Activated B cell treated with CpG ODN at 0.5 μM for 24 hours (primary cell): ENCODE measurements around the gene RPL21. TPM values are rescaled to one million over a fixed set of nuclear protein-coding genes. Genes with fewer than 3 reads are reported as not detected.

Experiments
- ATAC-seq: fragments of 200-7000 bp; cut with Tn5 transposase; one replicate; pipeline ENCODE4 v1.10.0; 2021; ENCODE audit warnings: low read depth, mild to moderate bottlenecking, moderate library complexity
- CTCF ChIA-PET: fragments of 350-600 bp; sonication (Branson Sonifier 250); formaldehyde crosslinking; loops from one replicate; lab custom pipeline; 2021; ENCODE audit warnings: antibody characterized with exemption; lab: Charles Lee
- POLR2A ChIA-PET: fragments of 350-600 bp; sonication (Branson Sonifier 250); formaldehyde crosslinking; loops from one replicate; lab custom pipeline; 2021; ENCODE audit warnings: antibody characterized with exemption; lab: Charles Lee
- DNase-seq: peaks from one replicate; pipeline ENCODE4 v3.0.0; 2022
- H3K27ac Mint-ChIP-seq: one replicate; pipeline ENCODE4 v1.8.0; 2020; ENCODE audit warnings: mixed read lengths
- H3K27me3 Mint-ChIP-seq: one replicate; pipeline ENCODE4 v1.8.0; 2021; ENCODE audit warnings: mixed read lengths
- H3K36me3 Mint-ChIP-seq: one replicate; pipeline ENCODE4 v1.8.0; 2021; ENCODE audit warnings: low read depth, mixed read lengths
- H3K4me1 Mint-ChIP-seq: one replicate; pipeline ENCODE4 v1.8.0; 2021; ENCODE audit warnings: mixed read lengths
- H3K4me3 Mint-ChIP-seq: one replicate; pipeline ENCODE4 v1.8.0; 2020; ENCODE audit warnings: mild to moderate bottlenecking, mixed read lengths
- H3K9me3 Mint-ChIP-seq: one replicate; pipeline ENCODE4 v1.8.0; 2020; ENCODE audit warnings: mixed read lengths
- CTCF ChIP-seq: fragments of 200-600 bp; IDR thresholded peaks from one replicate; pipeline ENCODE4 v1.8.0; 2022; ENCODE audit warnings: antibody characterized with exemption, mild to moderate bottlenecking
- intact Hi-C: fragments of 100-400 bp; cut with micrococcal nuclease; formaldehyde crosslinking; loops from one replicate; pipeline ENCODE4 v1.15.1; 2024
- total RNA-seq: library from RNA; stranded (reverse); gene quantifications from 2 replicates; pipeline ENCODE4 v1.2.3, GENCODE V29; 2022

RPL21 gene
- total RNA-seq, 1 donor from 2014 or later = 1,996 TPM

GRCh38 chr13:27226991-27227390, 24.4 kb upstream of the RPL21 start:
- Mint-ChIP-seq H3K4me1 (peaks cover 67% of the 10 kb centered on the region), H3K4me3 (peak overlapping the region; percentile 36), H3K27ac (peak overlapping the region; percentile 32), H3K9me3 (peaks cover 12% of the 10 kb centered on the region), H3K36me3 (peaks cover 2% of the 10 kb centered on the region), H3K27me3 (no peaks in the 10 kb centered on the region)
- POLR2A ChIA-PET = interaction anchor here (0.7 to 1.2 kb wide), 3 partner anchors 12 to 97 kb away, joined by 5 to 8 read pairs (median 6); partner anchors contain the start of gene RPL21
- CTCF ChIA-PET = interaction anchor here (0.9 kb wide), 1 partner anchor 242 kb away, joined by 3 read pairs; no protein-coding TSS in a partner anchor
- TF ChIP-seq CTCF = no peak
- no peak for DNase-seq
- intact Hi-C loops = loop anchor here (5.0 to 10.0 kb wide), 2 partner anchors 35 to 52 kb away; partner anchors contain the start of gene USP12
- ATAC-seq = peak; percentile 35

GRCh38 chr13:27228131-27228530, 23.2 kb upstream of the RPL21 start:
- ATAC-seq = no peak
- Mint-ChIP-seq H3K27ac (peak overlapping the region; percentile 70), H3K27me3 (no peaks in the 10 kb centered on the region), H3K4me1 (peaks cover 56% of the 10 kb centered on the region), H3K4me3 (no peak overlapping the region), H3K9me3 (peaks cover 14% of the 10 kb centered on the region), H3K36me3 (peaks cover 5% of the 10 kb centered on the region)
- CTCF ChIA-PET = no interaction called here
- intact Hi-C loops = loop anchor here (2.0 to 10.0 kb wide), 3 partner anchors 23 to 53 kb away; partner anchors contain the start of genes RPL21 and USP12
- POLR2A ChIA-PET = no interaction called here
- no peak for DNase-seq
- no peak for TF ChIP-seq CTCF

GRCh38 chr13:27229642-27230041, 21.7 kb upstream of the RPL21 start:
- Mint-ChIP-seq H3K27me3 (no peaks in the 10 kb centered on the region), H3K36me3 (peaks cover 5% of the 10 kb centered on the region), H3K4me3 (peak overlapping the region; percentile 5), H3K4me1 (peaks cover 48% of the 10 kb centered on the region), H3K9me3 (peaks cover 14% of the 10 kb centered on the region), H3K27ac (peak overlapping the region; percentile 60)
- ATAC-seq = peak; percentile 60
- no peak for TF ChIP-seq CTCF
- POLR2A ChIA-PET = interaction anchor here (0.7 kb wide), 1 partner anchor 23 kb away, joined by 3 read pairs; no protein-coding TSS in a partner anchor
- DNase-seq = no peak
- intact Hi-C loops = loop anchor here (2.0 to 10.0 kb wide), 3 partner anchors 21 to 55 kb away; partner anchors contain the start of genes RPL21 and USP12
- CTCF ChIA-PET = no interaction called here

GRCh38 chr13:27233964-27234363, 17.4 kb upstream of the RPL21 start:
- CTCF ChIA-PET = no interaction called here
- no peak for TF ChIP-seq CTCF

GRCh38 chr13:27236478-27236877, 14.9 kb upstream of the RPL21 start:
- POLR2A ChIA-PET = no interaction called here
- CTCF ChIA-PET = no interaction called here
- no peak overlapping the region for H3K27ac Mint-ChIP-seq

More at GRCh38 chr13:27233964-27234363, 17.4 kb upstream of the RPL21 start:
- H3K9me3 Mint-ChIP-seq = peaks cover 11% of the 10 kb centered on the region
- DNase-seq = no peak
- POLR2A ChIA-PET = interaction anchor here (0.7 kb wide), 1 partner anchor 35 kb away, joined by 4 read pairs; no protein-coding TSS in a partner anchor
- no peaks in the 10 kb centered on the region for H3K27me3 Mint-ChIP-seq
- peaks cover 5% of the 10 kb centered on the region for H3K36me3 Mint-ChIP-seq
- H3K4me1 Mint-ChIP-seq = peaks cover 13% of the 10 kb centered on the region
- no peak for ATAC-seq
- no peak overlapping the region for H3K27ac Mint-ChIP-seq
- H3K4me3 Mint-ChIP-seq = no peak overlapping the region
- intact Hi-C loops = loop anchor here (2.0 kb wide), 1 partner anchor 15 kb away; no protein-coding TSS in a partner anchor

More at GRCh38 chr13:27236478-27236877, 14.9 kb upstream of the RPL21 start:
- Mint-ChIP-seq H3K9me3 (peaks cover 5% of the 10 kb centered on the region), H3K36me3 (peaks cover 5% of the 10 kb centered on the region), H3K4me1 (no peaks in the 10 kb centered on the region), H3K27me3 (no peaks in the 10 kb centered on the region), H3K4me3 (no peak overlapping the region)
- DNase-seq (no peak), ATAC-seq (no peak)
- no peak for TF ChIP-seq CTCF
- intact Hi-C loops = no loop called here
